ENCODE data around the gene SOX6. TPM values are rescaled to one million over a fixed set of nuclear protein-coding genes. Genes with fewer than 3 reads are reported as not detected.
"Not testable (repeated sequence)": the region's sequence is repeated elsewhere in the genome, so short reads cannot be mapped to it uniquely, and the experiment has no call there.

SOX6 gene
- total RNA-seq, 3 donors from 2014 or later, result 2.0 to 8.0 (median 7.9) TPM

DNA sequence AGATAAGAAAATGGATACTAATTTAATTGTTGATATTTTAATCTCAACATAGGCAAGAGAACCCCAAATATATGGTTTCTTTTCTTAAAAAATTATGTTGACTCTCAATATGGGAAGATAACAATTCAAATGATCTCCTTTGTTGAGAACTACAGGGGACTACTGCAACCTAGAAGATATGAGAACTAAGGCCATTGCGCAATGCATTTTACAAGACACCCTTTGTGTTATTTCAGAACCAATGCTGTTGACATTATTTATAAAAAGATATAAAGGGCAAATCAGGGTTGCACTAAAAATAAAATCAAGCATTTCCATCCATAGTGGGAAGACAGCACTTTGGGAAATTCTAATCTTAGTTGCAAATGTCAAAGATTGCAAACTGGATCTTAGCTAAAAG lies 322.3 kb downstream of the SOX6 start:
- Histone ChIP-seq H3K36me3 (no peaks in the 10 kb centered on the region), H3K27ac (no peak overlapping the region), H3K27me3 (no peaks in the 10 kb centered on the region), H3K9me3 (no peaks in the 10 kb centered on the region), H3K4me3 (no peak overlapping the region), H3K4me1 (no peaks in the 10 kb centered on the region)
- TF ChIP-seq, protein P1, sequence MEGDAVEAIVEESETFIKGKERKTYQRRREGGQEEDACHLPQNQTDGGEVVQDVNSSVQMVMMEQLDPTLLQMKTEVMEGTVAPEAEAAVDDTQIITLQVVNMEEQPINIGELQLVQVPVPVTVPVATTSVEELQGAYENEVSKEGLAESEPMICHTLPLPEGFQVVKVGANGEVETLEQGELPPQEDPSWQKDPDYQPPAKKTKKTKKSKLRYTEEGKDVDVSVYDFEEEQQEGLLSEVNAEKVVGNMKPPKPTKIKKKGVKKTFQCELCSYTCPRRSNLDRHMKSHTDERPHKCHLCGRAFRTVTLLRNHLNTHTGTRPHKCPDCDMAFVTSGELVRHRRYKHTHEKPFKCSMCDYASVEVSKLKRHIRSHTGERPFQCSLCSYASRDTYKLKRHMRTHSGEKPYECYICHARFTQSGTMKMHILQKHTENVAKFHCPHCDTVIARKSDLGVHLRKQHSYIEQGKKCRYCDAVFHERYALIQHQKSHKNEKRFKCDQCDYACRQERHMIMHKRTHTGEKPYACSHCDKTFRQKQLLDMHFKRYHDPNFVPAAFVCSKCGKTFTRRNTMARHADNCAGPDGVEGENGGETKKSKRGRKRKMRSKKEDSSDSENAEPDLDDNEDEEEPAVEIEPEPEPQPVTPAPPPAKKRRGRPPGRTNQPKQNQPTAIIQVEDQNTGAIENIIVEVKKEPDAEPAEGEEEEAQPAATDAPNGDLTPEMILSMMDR (IDR thresholded peaks at IDR 0.05), result no peak
- TF ChIP-seq POLR2AphosphoS5 (IDR thresholded peaks at IDR 0.05), result no peak
- TF ChIP-seq POLR2A (IDR thresholded peaks at IDR 0.05), result no peak
- DNase-seq (ENCODE audit: low spot score in 2 of 2), result no peak
- intact Hi-C loops (cut with DNase I; ENCODE audit: low total_unique reads), result no loop called here

GRCh38 chr11:16032974-16033373 lies 323.4 kb downstream of the SOX6 start:
- intact Hi-C loops (cut with DNase I; ENCODE audit: low total_unique reads), result no loop called here
- TF ChIP-seq, protein P1 (IDR thresholded peaks at IDR 0.05), result no peak
- no peak for TF ChIP-seq POLR2AphosphoS5 (IDR thresholded peaks at IDR 0.05)
- Histone ChIP-seq H3K36me3 (no peaks in the 10 kb centered on the region), H3K27me3 (no peaks in the 10 kb centered on the region), H3K4me3 (no peak overlapping the region), H3K9me3 (no peaks in the 10 kb centered on the region), H3K4me1 (no peaks in the 10 kb centered on the region), H3K27ac (no peak overlapping the region)
- no peak for DNase-seq (ENCODE audit: low spot score in 2 of 2)

- TF ChIP-seq POLR2A (IDR thresholded peaks at IDR 0.05), result no peak
- TF ChIP-seq, protein P1 (IDR thresholded peaks at IDR 0.05), result no peak
- TF ChIP-seq POLR2AphosphoS5 (IDR thresholded peaks at IDR 0.05), result no peak
- DNase-seq (ENCODE audit: low spot score in 2 of 2), result no peak
- Histone ChIP-seq H3K4me1 (no peaks in the 10 kb centered on the region), H3K27me3 (no peaks in the 10 kb centered on the region), H3K36me3 (no peaks in the 10 kb centered on the region), H3K4me3 (no peak overlapping the region), H3K27ac (no peak overlapping the region), H3K9me3 (no peaks in the 10 kb centered on the region)
- intact Hi-C loops (cut with DNase I; ENCODE audit: low total_unique reads), result no loop called here
These were observed 325.1 kb downstream of the SOX6 start for GRCh38 chr11:16031210-16031609.

DNA sequence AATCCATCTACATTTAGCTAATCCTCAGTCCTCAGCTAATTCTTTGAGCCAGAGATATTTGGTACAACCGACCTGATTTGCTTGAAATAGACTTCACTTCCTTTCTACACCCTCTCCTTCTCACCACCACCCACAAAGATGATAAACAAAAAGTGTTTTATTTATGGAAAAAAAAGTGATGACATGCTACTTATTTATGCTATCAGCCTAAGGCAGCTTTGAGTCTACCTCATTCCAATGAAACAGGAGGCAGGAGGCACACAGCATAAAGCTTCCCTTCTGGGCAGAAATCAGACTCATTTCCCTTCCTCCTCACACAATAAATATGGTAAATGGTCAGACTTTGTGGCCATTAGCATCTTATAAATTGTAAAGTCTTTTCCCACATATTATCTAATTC lies 325.7 kb downstream of the SOX6 start:
- H3K27ac ChIP-seq, result no peak overlapping the region

GRCh38 chr11:16029151-16029550 lies 327.2 kb downstream of the SOX6 start:
- H3K4me3 ChIP-seq; H3K27me3 ChIP-seq; intact Hi-C loops (cut with DNase I; ENCODE audit: low total_unique reads); H3K9me3 ChIP-seq; H3K27ac ChIP-seq; H3K36me3 ChIP-seq; DNase-seq (ENCODE audit: low spot score in 2 of 2); H3K4me1 ChIP-seq: not testable (repeated sequence)

More for the DNA sequence above, 325.7 kb downstream of the SOX6 start:
- intact Hi-C loops (cut with DNase I; ENCODE audit: low total_unique reads), result no loop called here
- H3K36me3 ChIP-seq, result no peaks in the 10 kb centered on the region
- H3K27me3 ChIP-seq, result no peaks in the 10 kb centered on the region
- TF ChIP-seq, protein P1 (IDR thresholded peaks at IDR 0.05), result no peak
- no peaks in the 10 kb centered on the region for H3K4me1 ChIP-seq
- no peak overlapping the region for H3K4me3 ChIP-seq
- H3K9me3 ChIP-seq, result no peaks in the 10 kb centered on the region
- no peak for DNase-seq (ENCODE audit: low spot score in 2 of 2)

DNA sequence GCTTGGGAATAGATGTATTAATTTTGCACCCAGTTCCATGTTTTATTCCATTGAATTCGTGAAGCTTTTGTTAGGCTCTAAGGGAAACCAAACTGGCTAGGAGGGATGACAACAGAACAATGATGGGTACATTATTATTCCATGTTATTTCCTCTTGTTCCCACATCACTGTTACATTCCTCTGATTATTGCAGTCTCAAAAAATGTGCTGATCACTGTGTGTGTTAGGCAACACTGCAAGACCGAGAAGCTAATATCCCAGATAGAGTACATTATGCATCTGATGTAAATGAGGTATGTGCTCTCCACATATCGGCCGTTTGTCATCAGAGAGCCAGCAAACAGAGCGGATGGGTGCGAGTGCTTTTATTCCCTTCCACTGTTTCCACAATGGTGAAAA lies 327.9 kb downstream of the SOX6 start:
- Histone ChIP-seq H3K36me3 (no peaks in the 10 kb centered on the region), H3K27ac (no peak overlapping the region), H3K9me3 (no peaks in the 10 kb centered on the region), H3K27me3 (no peaks in the 10 kb centered on the region), H3K4me1 (no peaks in the 10 kb centered on the region), H3K4me3 (no peak overlapping the region)
- intact Hi-C loops (cut with DNase I; ENCODE audit: low total_unique reads), result no loop called here
- no peak for DNase-seq (ENCODE audit: low spot score in 2 of 2)
- no peak for TF ChIP-seq POLR2A (IDR thresholded peaks at IDR 0.05)
- TF ChIP-seq POLR2AphosphoS5 (IDR thresholded peaks at IDR 0.05), result no peak
- TF ChIP-seq, protein P1 (IDR thresholded peaks at IDR 0.05), result no peak
